ENCODE data around the gene RACGAP1. TPM values are rescaled to one million over a fixed set of nuclear protein-coding genes. Genes with fewer than 3 reads are reported as not detected.
A peak's percentile ranks its signal among the peaks of the same experiment; 100 is the strongest.

The RACGAP1 gene
- total RNA-seq, 2 experiments from 2014 or later: 3.0 to 3.3 TPM

DNA sequence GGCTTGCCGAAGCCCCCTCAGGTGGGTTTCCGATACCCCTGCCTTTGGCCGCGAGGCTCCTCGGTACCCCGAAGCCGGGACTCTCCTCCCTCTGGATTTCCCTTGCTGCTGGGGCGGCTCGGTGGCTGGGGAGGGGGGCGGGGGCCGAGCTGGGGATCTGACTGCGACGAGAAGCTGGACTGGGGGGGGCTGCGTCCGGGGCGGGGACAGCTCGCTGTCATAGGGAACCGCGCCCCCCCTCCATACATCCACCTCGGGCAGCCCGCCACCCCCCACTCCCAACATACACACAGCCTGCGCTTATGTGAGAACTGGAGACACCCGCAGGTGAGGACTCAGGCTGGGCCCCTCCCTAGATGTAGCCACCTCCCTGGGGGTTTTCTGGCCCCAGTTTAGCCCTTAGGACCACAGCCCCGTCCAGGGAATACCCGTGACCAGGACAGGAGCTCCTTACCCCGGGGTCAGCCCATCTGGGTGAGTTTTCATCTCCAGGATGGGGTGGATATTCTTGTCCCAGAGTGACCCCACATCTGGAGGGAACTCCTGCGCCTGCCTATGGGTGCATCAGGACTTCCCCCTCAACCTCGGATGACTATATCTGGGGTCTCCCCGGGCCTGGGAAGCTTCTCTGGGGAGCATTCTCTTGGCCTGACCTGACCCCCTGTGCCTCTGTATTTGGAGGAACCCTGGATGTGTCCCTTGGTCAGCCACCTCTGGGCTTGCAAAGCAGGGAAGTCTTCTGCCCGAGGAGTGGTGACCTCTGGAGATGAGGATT lies 32.8 kb upstream of the RACGAP1 start:
- intact Hi-C loops (cut with DNase I, micrococcal nuclease): loop anchor here in 1 of 2 experiments (5.0 kb wide), 1 partner anchor 191 kb away; no protein-coding TSS in a partner anchor

GRCh38 chr12:50057000-50057841 lies 31.9 kb upstream of the RACGAP1 start, which contains the start of gene ASIC1:
TSS of gene ASIC1 (plus strand) at chr12:50057596. CDS start at chr12:50058767, 1,171 bp downstream.
- peaks cover 40% of the 10 kb centered on the region for H3K4me1 Mint-ChIP-seq (ENCODE audit: low read depth)

More for the DNA sequence above, 32.8 kb upstream of the RACGAP1 start:
- ATAC-seq (ENCODE audit: poor library complexity): no peak
- DNase-seq: peak in 2 of 14 experiments; percentile 23 to 25
- Mint-ChIP-seq H3K4me1 (ENCODE audit: low read depth) (peaks cover 40% of the 10 kb centered on the region), H3K4me3 (peak overlapping the region; percentile 80), H3K9me3 (no peaks in the 10 kb centered on the region), H3K27me3 (peaks cover 53% of the 10 kb centered on the region), H3K36me3 (ENCODE audit: low read depth) (no peaks in the 10 kb centered on the region), H3K27ac (peak overlapping the region; percentile 2)
- no peaks in the 10 kb centered on the region for H3K9me3 ChIP-seq (ENCODE audit: control insufficient read depth in 1 of 2, insufficient read depth in 1 of 2, low read length in 2 of 2)
- ChIA-PET CTCF (interaction anchor here (1.8 to 3.2 kb wide), 3 partner anchors 12 to 91 kb away, joined by 6 to 19 read pairs (median 11); no protein-coding TSS in a partner anchor), POLR2A (interaction anchor here (0.8 to 0.9 kb wide), 2 partner anchors 32 to 91 kb away, joined by 3 read pairs; no protein-coding TSS in a partner anchor)
- no peaks in the 10 kb centered on the region for H3K36me3 ChIP-seq (ENCODE audit: insufficient read depth, low read length)
- no peak overlapping the region for H3K27ac ChIP-seq (ENCODE audit: low read depth in 1 of 2, low read length in 2 of 2)
- peaks cover 30 to 35% of the 10 kb centered on the region in 2 experiments for H3K27me3 ChIP-seq (ENCODE audit: control insufficient read depth in 1 of 2, insufficient read depth in 2 of 2, low read length in 2 of 2)
- peaks cover 40% of the 10 kb centered on the region for H3K4me1 ChIP-seq (ENCODE audit: insufficient read depth, low read length)
- peak overlapping the region; percentile 22 for H3K4me3 ChIP-seq (ENCODE audit: low read length)
- TF ChIP-seq, protein P1, sequence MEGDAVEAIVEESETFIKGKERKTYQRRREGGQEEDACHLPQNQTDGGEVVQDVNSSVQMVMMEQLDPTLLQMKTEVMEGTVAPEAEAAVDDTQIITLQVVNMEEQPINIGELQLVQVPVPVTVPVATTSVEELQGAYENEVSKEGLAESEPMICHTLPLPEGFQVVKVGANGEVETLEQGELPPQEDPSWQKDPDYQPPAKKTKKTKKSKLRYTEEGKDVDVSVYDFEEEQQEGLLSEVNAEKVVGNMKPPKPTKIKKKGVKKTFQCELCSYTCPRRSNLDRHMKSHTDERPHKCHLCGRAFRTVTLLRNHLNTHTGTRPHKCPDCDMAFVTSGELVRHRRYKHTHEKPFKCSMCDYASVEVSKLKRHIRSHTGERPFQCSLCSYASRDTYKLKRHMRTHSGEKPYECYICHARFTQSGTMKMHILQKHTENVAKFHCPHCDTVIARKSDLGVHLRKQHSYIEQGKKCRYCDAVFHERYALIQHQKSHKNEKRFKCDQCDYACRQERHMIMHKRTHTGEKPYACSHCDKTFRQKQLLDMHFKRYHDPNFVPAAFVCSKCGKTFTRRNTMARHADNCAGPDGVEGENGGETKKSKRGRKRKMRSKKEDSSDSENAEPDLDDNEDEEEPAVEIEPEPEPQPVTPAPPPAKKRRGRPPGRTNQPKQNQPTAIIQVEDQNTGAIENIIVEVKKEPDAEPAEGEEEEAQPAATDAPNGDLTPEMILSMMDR (IDR thresholded peaks at IDR 0.05): no peak

More at GRCh38 chr12:50057000-50057841, 31.9 kb upstream of the RACGAP1 start, which contains the start of gene ASIC1:
- Mint-ChIP-seq H3K4me3 (peak within 1 kb of the TSS; percentile 93), H3K27me3 (peaks cover 62% of the 10 kb centered on the region), H3K36me3 (ENCODE audit: low read depth) (no peaks in the 10 kb centered on the region), H3K9me3 (no peaks in the 10 kb centered on the region), H3K27ac (peak within 1 kb of the TSS; percentile 38)
- H3K9me3 ChIP-seq (ENCODE audit: control insufficient read depth in 1 of 2, insufficient read depth in 1 of 2, low read length in 2 of 2): no peaks in the 10 kb centered on the region
- peak; percentile 58 for ATAC-seq (ENCODE audit: poor library complexity)
- no peak within 1 kb of the TSS for H3K27ac ChIP-seq (ENCODE audit: low read depth in 1 of 2, low read length in 2 of 2)
- H3K27me3 ChIP-seq (ENCODE audit: control insufficient read depth in 1 of 2, insufficient read depth in 2 of 2, low read length in 2 of 2): peaks cover 37 to 38% of the 10 kb centered on the region in 2 experiments
- intact Hi-C loops (cut with DNase I, micrococcal nuclease): loop anchor here (1.0 to 5.0 kb wide), 3 partner anchors 90 to 190 kb away; no protein-coding TSS in a partner anchor
- TF ChIP-seq, protein P1 (IDR thresholded peaks at IDR 0.05): no peak
- ChIA-PET POLR2A (no interaction called here), CTCF (interaction anchor here (0.6 to 4.4 kb wide), 5 partner anchors 13 to 90 kb away, joined by 3 to 36 read pairs (median 7); partner anchors contain the start of gene SMARCD1)
- H3K4me1 ChIP-seq (ENCODE audit: insufficient read depth, low read length): peaks cover 40% of the 10 kb centered on the region
- peak within 1 kb of the TSS; percentile 52 for H3K4me3 ChIP-seq (ENCODE audit: low read length)
- peak in 13 of 14 experiments; percentile 15 to 70 (median 38) for DNase-seq
- no peaks in the 10 kb centered on the region for H3K36me3 ChIP-seq (ENCODE audit: insufficient read depth, low read length)

Measured in CD4-positive, alpha-beta T cell (primary cell).